Mesothelial cell of epicardium (in vitro differentiated cells): ENCODE results near the gene TSBP1. TPM values are rescaled to one million over a fixed set of nuclear protein-coding genes. Genes with fewer than 3 reads are reported as not detected.
"Not testable (repeated sequence)": the region's sequence is repeated elsewhere in the genome, so short reads cannot be mapped to it uniquely, and the experiment has no call there.

Source experiments
- DNase-seq, 2 experiments: peaks; one replicate each; pipeline ENCODE4 v3.0.0; 2021; ENCODE audit warnings: low spot score in 2 of 2; ENCODE audit not compliant: unreplicated experiment in 2 of 2
- H3K27ac Mint-ChIP-seq: 2 replicates; pipeline ENCODE4 v1.8.0; 2021; ENCODE audit warnings: mixed read lengths
- H3K27me3 Mint-ChIP-seq: 2 replicates; pipeline ENCODE4 v1.8.0; 2021; ENCODE audit warnings: low read depth, mixed read lengths
- H3K36me3 Mint-ChIP-seq: 2 replicates; pipeline ENCODE4 v1.8.0; 2021; ENCODE audit warnings: mixed read lengths
- H3K4me1 Mint-ChIP-seq: 2 replicates; pipeline ENCODE4 v1.8.0; 2021; ENCODE audit warnings: mixed read lengths
- H3K4me3 Mint-ChIP-seq: 2 replicates; pipeline ENCODE4 v1.8.0; 2021; ENCODE audit warnings: mild to moderate bottlenecking, moderate library complexity, mixed read lengths
- H3K9me3 Mint-ChIP-seq: 2 replicates; pipeline ENCODE4 v1.8.0; 2021; ENCODE audit warnings: mixed read lengths
- total RNA-seq: library from RNA; stranded (reverse); gene quantifications from 3 replicates; pipeline ENCODE4 v1.2.1, GENCODE V29; 2021
- TF ChIP-seq, protein P1 (sequence below): fragments of 200-600 bp; sonication (generic); IDR thresholded peaks from one replicate; pipeline ENCODE4 v1.5.0; 2021; ENCODE audit warnings: antibody characterized with exemption; ENCODE audit not compliant: unreplicated experiment

The TSBP1 gene
- total RNA-seq, 1 donor from 2014 or later = not detected

DNA sequence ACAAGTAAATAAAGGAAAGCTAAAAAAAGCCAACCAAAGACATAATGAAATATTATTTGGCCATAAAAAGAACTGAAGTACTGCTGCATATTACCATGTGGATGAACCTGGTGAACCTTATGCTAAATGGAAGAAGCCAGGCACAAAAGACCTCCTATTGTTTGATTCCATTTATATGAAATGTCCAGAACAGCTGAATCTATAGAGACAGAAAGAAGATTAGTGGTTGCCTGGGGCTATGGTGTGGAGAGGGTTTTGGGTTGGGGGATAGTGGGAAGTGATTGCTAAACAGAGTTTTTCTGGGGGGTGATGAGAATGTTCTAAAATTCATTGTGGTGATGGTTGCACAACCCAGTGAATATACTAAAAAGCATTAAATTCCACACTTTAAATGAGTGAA is 53.2 kb downstream of the TSBP1 start:
- TF ChIP-seq, protein P1, sequence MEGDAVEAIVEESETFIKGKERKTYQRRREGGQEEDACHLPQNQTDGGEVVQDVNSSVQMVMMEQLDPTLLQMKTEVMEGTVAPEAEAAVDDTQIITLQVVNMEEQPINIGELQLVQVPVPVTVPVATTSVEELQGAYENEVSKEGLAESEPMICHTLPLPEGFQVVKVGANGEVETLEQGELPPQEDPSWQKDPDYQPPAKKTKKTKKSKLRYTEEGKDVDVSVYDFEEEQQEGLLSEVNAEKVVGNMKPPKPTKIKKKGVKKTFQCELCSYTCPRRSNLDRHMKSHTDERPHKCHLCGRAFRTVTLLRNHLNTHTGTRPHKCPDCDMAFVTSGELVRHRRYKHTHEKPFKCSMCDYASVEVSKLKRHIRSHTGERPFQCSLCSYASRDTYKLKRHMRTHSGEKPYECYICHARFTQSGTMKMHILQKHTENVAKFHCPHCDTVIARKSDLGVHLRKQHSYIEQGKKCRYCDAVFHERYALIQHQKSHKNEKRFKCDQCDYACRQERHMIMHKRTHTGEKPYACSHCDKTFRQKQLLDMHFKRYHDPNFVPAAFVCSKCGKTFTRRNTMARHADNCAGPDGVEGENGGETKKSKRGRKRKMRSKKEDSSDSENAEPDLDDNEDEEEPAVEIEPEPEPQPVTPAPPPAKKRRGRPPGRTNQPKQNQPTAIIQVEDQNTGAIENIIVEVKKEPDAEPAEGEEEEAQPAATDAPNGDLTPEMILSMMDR = no peak
- no peak for DNase-seq
- Mint-ChIP-seq H3K27ac (no peak overlapping the region), H3K36me3 (no peaks in the 10 kb centered on the region), H3K27me3 (no peaks in the 10 kb centered on the region), H3K9me3 (no peaks in the 10 kb centered on the region), H3K4me1 (peaks cover 19% of the 10 kb centered on the region), H3K4me3 (no peak overlapping the region)

DNA sequence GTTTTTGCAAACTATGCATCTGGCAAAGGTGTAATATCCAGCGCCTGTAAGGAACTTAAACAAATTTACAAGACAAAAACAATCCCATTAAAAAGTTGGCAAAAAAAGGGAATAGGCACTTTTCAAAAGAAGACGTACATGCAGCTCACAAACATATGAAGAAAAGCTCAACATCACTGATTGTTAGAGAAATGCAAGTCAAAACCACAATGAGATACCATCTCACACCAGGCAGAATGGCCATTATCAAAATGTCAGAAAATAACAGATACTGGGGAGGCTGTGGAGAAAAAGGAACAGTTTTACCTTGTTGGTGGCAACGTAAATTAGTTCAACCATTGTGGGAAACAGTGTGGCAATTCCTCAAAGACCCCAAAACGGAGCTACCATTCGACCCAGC is 54.2 kb downstream of the TSBP1 start:
- no peak for DNase-seq
- Mint-ChIP-seq H3K4me3 (no peak overlapping the region), H3K9me3 (no peaks in the 10 kb centered on the region), H3K27me3 (no peaks in the 10 kb centered on the region), H3K27ac (no peak overlapping the region), H3K4me1 (peaks cover 22% of the 10 kb centered on the region), H3K36me3 (no peaks in the 10 kb centered on the region)
- TF ChIP-seq, protein P1 = no peak

DNA sequence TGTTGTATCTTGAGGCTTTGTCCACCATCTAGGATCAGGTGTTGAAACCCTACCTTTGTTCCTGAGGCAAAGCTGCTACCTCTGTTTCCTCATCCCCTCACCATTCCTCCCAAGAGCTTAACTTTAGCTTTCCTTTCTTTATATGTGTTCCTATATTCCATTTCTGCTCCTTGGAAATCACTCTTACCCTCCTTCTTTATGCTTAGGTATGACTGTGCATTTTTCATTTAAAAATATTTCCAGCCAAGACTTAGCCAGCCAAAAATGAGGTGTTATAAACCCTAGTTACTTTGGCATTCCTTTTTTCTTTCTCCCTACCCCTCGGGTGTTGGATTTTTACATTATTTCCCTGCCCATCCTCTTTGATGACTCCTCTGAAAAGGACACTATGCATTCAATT is 57.7 kb downstream of the TSBP1 start:
- no peaks in the 10 kb centered on the region for H3K9me3 Mint-ChIP-seq
- TF ChIP-seq, protein P1 = no peak
- H3K36me3 Mint-ChIP-seq = peaks cover 2% of the 10 kb centered on the region
- H3K27me3 Mint-ChIP-seq = no peaks in the 10 kb centered on the region
- no peak overlapping the region for H3K27ac Mint-ChIP-seq
- no peak for DNase-seq
- H3K4me3 Mint-ChIP-seq = no peak overlapping the region
- peaks cover 20% of the 10 kb centered on the region for H3K4me1 Mint-ChIP-seq

DNA sequence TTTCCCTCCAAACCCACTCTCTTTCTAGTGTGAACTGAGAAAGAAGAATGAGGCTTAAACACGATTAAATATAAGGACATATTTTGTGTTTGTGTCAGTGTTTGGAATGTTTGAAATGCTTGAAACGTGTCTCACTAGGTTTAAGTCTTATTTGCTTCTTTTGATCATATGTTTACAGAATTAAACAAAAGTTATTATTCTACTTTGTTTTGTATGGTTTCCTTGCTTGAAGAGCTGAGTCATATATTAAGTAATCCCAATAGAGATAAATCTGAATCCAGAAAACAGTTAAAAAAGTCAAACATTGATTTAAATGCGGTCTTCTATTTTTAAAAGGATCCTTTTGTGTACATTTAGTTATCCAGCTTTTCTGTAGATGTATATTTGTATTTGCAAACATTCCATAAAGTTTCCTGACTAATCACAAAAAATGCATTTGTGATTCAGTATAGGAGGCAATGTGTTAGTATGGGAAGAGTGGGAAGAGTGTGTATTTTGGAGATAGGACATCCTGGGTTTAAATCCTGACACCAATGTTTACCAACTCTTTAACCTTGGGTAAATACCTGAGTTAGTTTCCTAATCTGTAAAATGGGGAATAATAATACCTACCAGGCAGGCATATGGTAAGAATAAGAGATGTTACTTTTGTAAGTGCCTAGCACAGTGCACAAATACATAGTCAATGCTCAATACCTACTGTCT is 72.9 kb downstream of the TSBP1 start:
- Mint-ChIP-seq H3K27ac (no peak overlapping the region), H3K4me3 (no peak overlapping the region), H3K36me3 (no peaks in the 10 kb centered on the region), H3K9me3 (peaks cover under 1% of the 10 kb centered on the region), H3K27me3 (peaks cover under 1% of the 10 kb centered on the region), H3K4me1 (peaks cover 3% of the 10 kb centered on the region)
- TF ChIP-seq, protein P1 = no peak
- no peak for DNase-seq

DNA sequence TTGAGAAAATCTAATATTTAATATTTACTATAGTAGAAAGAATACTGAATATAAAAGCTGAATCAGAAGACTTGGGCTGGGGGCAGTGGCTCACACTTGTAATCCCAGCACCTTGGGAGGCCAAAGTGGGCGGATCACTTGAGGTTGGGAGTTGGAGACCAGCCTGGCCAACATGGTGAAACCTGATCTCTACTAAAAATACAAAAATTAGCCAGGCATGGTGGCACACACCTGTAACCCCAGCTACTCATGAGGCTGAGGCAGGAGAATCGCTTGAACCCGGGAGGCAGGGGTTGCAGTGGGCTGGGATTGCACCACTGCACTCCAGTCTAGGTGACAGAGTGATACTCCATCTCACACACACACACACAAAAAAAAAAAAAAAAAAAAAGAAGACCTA is 76.7 kb downstream of the TSBP1 start:
- H3K4me3 Mint-ChIP-seq, H3K36me3 Mint-ChIP-seq, H3K9me3 Mint-ChIP-seq, H3K4me1 Mint-ChIP-seq, H3K27ac Mint-ChIP-seq, DNase-seq: not testable (repeated sequence)
- peaks cover 23% of the 10 kb centered on the region for H3K27me3 Mint-ChIP-seq

DNA sequence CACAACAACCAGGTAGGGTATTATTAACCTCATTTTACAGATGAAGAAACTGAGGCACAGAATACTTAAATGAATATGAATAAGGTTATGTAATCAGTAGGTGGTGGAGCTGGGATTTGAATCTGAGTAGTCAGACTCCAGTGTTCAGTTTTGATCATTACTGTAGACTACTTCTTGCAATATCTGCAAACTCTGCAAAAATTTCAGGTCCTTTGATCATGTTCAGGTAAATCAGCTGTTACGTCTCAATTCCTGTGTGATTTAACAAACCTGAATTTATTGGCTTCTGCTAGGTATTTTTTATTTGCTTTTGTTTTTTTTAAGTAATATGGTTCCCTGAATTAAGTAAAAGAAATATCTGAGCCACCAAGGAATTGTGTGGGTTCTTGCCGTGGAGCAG is 77.1 kb downstream of the TSBP1 start:
- H3K27me3 Mint-ChIP-seq = peaks cover 23% of the 10 kb centered on the region
- H3K4me3 Mint-ChIP-seq = no peak overlapping the region
- H3K27ac Mint-ChIP-seq = no peak overlapping the region
- peaks cover 7% of the 10 kb centered on the region for H3K4me1 Mint-ChIP-seq
- H3K9me3 Mint-ChIP-seq = peaks cover 4% of the 10 kb centered on the region
- DNase-seq = no peak
- TF ChIP-seq, protein P1 = no peak
- H3K36me3 Mint-ChIP-seq = no peaks in the 10 kb centered on the region
